ENCODE measurements around the gene NCOR1. TPM values are rescaled to one million over a fixed set of nuclear protein-coding genes. Genes with fewer than 3 reads are reported as not detected.

The NCOR1 gene
- total RNA-seq, 1 experiment from 2014 or later: 127 TPM

DNA sequence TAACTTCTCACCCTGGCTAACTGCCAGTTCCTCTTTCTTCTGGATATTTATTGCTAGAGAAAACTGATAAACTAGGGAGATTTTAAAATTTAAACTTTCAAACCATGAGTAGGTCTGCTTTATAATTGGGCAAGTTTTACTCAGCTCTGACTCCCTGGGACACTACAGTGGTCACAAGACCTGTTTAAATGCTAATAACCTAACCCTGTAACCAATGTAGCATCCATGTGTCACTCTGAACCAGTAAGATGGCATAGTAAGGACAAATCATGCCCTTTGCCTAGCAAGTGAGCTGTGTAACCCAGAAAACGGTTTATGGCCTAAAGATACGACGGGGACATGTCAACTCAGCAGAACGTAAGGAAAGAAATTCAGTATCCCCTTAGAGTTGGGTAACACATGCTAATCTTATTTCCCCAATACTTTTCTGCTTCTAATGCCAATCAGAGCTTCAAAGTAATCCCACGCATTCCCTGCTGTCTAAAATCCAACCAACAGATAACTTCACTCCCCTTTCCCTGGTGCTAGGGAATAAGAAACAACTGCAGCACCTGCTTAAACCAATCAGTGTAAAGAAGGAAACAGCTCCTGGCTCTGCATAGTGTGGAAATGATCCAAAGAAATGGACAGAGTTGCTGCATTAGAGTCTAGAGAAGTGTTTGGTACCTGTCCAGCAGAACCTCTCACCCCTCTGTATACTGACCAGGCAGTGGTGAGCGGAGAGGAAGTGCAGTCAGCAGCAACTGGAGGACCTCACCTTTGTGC is 85.7 kb downstream of the NCOR1 start:
- Histone ChIP-seq H3K9me2 (replicated peaks; ENCODE audit: low read length) (no peaks in the 10 kb centered on the region), H3K9me3 (ENCODE audit: low read length) (no peaks in the 10 kb centered on the region), H3K36me3 (ENCODE audit: low read depth, low read length) (peaks cover 30% of the 10 kb centered on the region), H3K4me1 (ENCODE audit: insufficient read depth, low read length) (no peaks in the 10 kb centered on the region), H3K79me2 (ENCODE audit: low read length) (no peaks in the 10 kb centered on the region), H3K9ac (ENCODE audit: low read length) (no peak overlapping the region), H4K20me1 (ENCODE audit: low read length) (no peaks in the 10 kb centered on the region), H3K4me3 (ENCODE audit: low read length) (no peak overlapping the region), H2AFZ (ENCODE audit: low read length) (no peak overlapping the region), H3F3A (ENCODE audit: low read length, unreplicated experiment) (no peaks in the 10 kb centered on the region), H3K27ac (ENCODE audit: low read length) (no peak overlapping the region), H3K27me3 (ENCODE audit: low read length) (no peaks in the 10 kb centered on the region), H3K4me2 (ENCODE audit: low read length) (no peak overlapping the region)
- intact Hi-C loops (cut with micrococcal nuclease): no loop called here
- ChIA-PET CTCF (no interaction called here), POLR2A (ENCODE audit: unreplicated experiment) (no interaction called here)
- no TSS peak for BruUV-seq (replicated peaks)
- no peak for DNase-seq
- TF ChIP-seq EZH2 (IDR thresholded peaks at IDR 0.05; ENCODE audit: low read length, unreplicated experiment) (no peak), CTCF (conservative IDR thresholded peaks at IDR 0.05; ENCODE audit: low read depth, low read length) (no peak), EZH2phosphoT487 (IDR thresholded peaks at IDR 0.05; ENCODE audit: borderline replicate concordance, low read length) (no peak)
- no peak for ATAC-seq

GRCh38 chr17:16123531-16123930 is 91.8 kb downstream of the NCOR1 start:
- Histone ChIP-seq H3K4me3 (ENCODE audit: low read length) (no peak overlapping the region), H3K36me3 (ENCODE audit: low read depth, low read length) (peaks cover 49% of the 10 kb centered on the region), H4K20me1 (ENCODE audit: low read length) (0 out of 2 replicates have a peak, but pooled peaks cover 4% of the 10 kb centered on the region), H2AFZ (ENCODE audit: low read length) (no peak overlapping the region), H3K27ac (ENCODE audit: low read length) (no peak overlapping the region; the same call in 1 of the 2 replicates), H3K79me2 (ENCODE audit: low read length) (no peaks in the 10 kb centered on the region), H3K9me2 (replicated peaks; ENCODE audit: low read length) (no peaks in the 10 kb centered on the region), H3F3A (ENCODE audit: low read length, unreplicated experiment) (peaks cover 5% of the 10 kb centered on the region), H3K9ac (ENCODE audit: low read length) (no peak overlapping the region), H3K4me1 (ENCODE audit: insufficient read depth, low read length) (peaks cover 21% of the 10 kb centered on the region), H3K9me3 (ENCODE audit: low read length) (no peaks in the 10 kb centered on the region), H3K4me2 (ENCODE audit: low read length) (peak overlapping the region; percentile 11; the same call in 1 of the 2 replicates), H3K27me3 (ENCODE audit: low read length) (no peaks in the 10 kb centered on the region)
- POLR2A ChIA-PET (ENCODE audit: unreplicated experiment): no interaction called here
- no peak for ATAC-seq
- DNase-seq: no peak
- intact Hi-C loops (cut with micrococcal nuclease): no loop called here
- BruUV-seq (replicated peaks): no TSS peak
- TF ChIP-seq EZH2phosphoT487 (IDR thresholded peaks at IDR 0.05; ENCODE audit: borderline replicate concordance, low read length) (no peak), EZH2 (IDR thresholded peaks at IDR 0.05; ENCODE audit: low read length, unreplicated experiment) (no peak), CTCF (conservative IDR thresholded peaks at IDR 0.05; ENCODE audit: low read depth, low read length) (no peak)
- CTCF ChIA-PET: no interaction called here

All from PC-3 (cell line).